SK-N-SH (cell line): ENCODE results near the gene AAMP. TPM values are rescaled to one million over a fixed set of nuclear protein-coding genes. Genes with fewer than 3 reads are reported as not detected.

Source experiments
- CTCF ChIA-PET: fragments of 300-600, 350-600 bp; formaldehyde crosslinking; extraction: SDS; loops from one replicate; lab custom pipeline; 2021; lab: Yijun Ruan, JAX
- POLR2A ChIA-PET: fragments of 350-600 bp; sonication (Branson Sonifier 250); formaldehyde crosslinking; extraction: SDS; loops from one replicate; lab custom pipeline; 2020; ENCODE audit warnings: antibody characterized with exemption, inconsistent platforms; lab: Yijun Ruan, JAX
- DNase-seq: peaks from one replicate; pipeline ENCODE4 v3.0.0; 2012
- H2AFZ ChIP-seq: fragments of 200-600 bp; sonication (generic); 2 replicates; pipeline ENCODE4 v1.8.1; 2016; ENCODE audit warnings: antibody characterized with exemption, mild to moderate bottlenecking, low read depth
- H3F3A ChIP-seq: fragments of 200-600 bp; sonication (generic); replicated peaks from 2 replicates; pipeline ENCODE3; 2016; ENCODE audit warnings: antibody characterized with exemption, mild to moderate bottlenecking; ENCODE audit not compliant: insufficient read depth
- H3K27ac ChIP-seq, 2 experiments: fragments of 200-500 bp in 1 of 2; fragments of 200-600 bp in 1 of 2; sonication (Bioruptor generic) in 1 of 2; sonication (generic), shearing (Covaris generic) in 1 of 2; 2 replicates each; pipeline versions ENCODE4 v1.5.1 to v1.6.1; 2014 to 2016; ENCODE audit warnings: low read depth in 2 of 2, inconsistent platforms in 1 of 2, low read length in 1 of 2, mild to moderate bottlenecking in 1 of 2, mixed read lengths in 1 of 2
- H3K27me3 ChIP-seq: fragments of 200-600 bp; sonication (generic), shearing (Covaris generic); 2 replicates; pipeline ENCODE4 v1.6.1; 2016; ENCODE audit warnings: mixed run types; ENCODE audit not compliant: insufficient read depth
- H3K36me3 ChIP-seq, 2 experiments: fragments of 200-500 bp in 1 of 2; fragments of 200-600 bp in 1 of 2; sonication (Bioruptor generic) in 1 of 2; sonication (generic) in 1 of 2; replicated peaks in 1 of 2; 2 replicates each; pipeline versions ENCODE3 to v1.5.1; 2014 to 2016; ENCODE audit warnings: low read length in 1 of 2, mild to moderate bottlenecking in 1 of 2; ENCODE audit not compliant: insufficient read depth in 2 of 2, control insufficient read depth in 1 of 2
- H3K4me1 ChIP-seq, 2 experiments: fragments of 200-500 bp in 1 of 2; fragments of 200-600 bp in 1 of 2; sonication (Bioruptor generic) in 1 of 2; sonication (generic), shearing (Covaris generic) in 1 of 2; 2 replicates each; pipeline versions ENCODE4 v1.5.1 to v1.6.1; 2014 to 2016; ENCODE audit warnings: low read depth in 1 of 2, low read length in 1 of 2, mixed run types in 1 of 2; ENCODE audit not compliant: insufficient read depth in 2 of 2, control insufficient read depth in 1 of 2
- H3K4me2 ChIP-seq: fragments of 200-600 bp; sonication (generic), shearing (Covaris generic); 2 replicates; pipeline ENCODE4 v1.6.1; 2017; ENCODE audit warnings: mixed run types
- H3K4me3 ChIP-seq, 2 experiments: fragments of 200-500 bp in 1 of 2; fragments of 200-600 bp in 1 of 2; sonication (Bioruptor generic) in 1 of 2; sonication (generic), shearing (Covaris generic) in 1 of 2; 2 replicates each; pipeline versions ENCODE4 v1.5.1 to v1.8.1; 2014 to 2016; ENCODE audit warnings: low read depth in 2 of 2, inconsistent platforms in 1 of 2, low read length in 1 of 2, mild to moderate bottlenecking in 1 of 2, mixed read lengths in 1 of 2, moderate library complexity in 1 of 2
- H3K79me2 ChIP-seq: fragments of 200-600 bp; sonication (generic); 2 replicates; pipeline ENCODE4 v1.8.1; 2017; ENCODE audit warnings: mild to moderate bottlenecking; ENCODE audit not compliant: insufficient read depth
- H3K9ac ChIP-seq: fragments of 200-600 bp; sonication (generic); 2 replicates; pipeline ENCODE4 v1.6.1; 2017; ENCODE audit warnings: mixed run types
- H3K9me2 ChIP-seq: fragments of 200-600 bp; sonication (generic); 2 replicates; pipeline ENCODE4 v1.6.1; 2017; ENCODE audit warnings: mixed run types
- H3K9me3 ChIP-seq: fragments of 200-600 bp; sonication (generic); 2 replicates; pipeline ENCODE4 v1.6.1; 2017; ENCODE audit warnings: mixed run types, mild to moderate bottlenecking, moderate library complexity
- H4K20me1 ChIP-seq: fragments of 200-600 bp; sonication (generic); 2 replicates; pipeline ENCODE4 v1.6.1; 2017; ENCODE audit warnings: mild to moderate bottlenecking, mixed run types; ENCODE audit not compliant: insufficient read depth
- CTCF ChIP-seq: fragments of 200-600 bp; sonication (generic); IDR thresholded peaks from 2 replicates; pipeline ENCODE4 v1.6.1; 2017; ENCODE audit warnings: antibody characterized with exemption, mild to moderate bottlenecking, moderate library complexity
- ELF1 ChIP-seq: IDR thresholded peaks from 2 replicates; pipeline ENCODE4 v1.4.0; 2012
- EP300 ChIP-seq, 2 experiments: IDR thresholded peaks; 2 replicates each; pipeline versions ENCODE4 v1.4.0 to v1.6.1; 2012; ENCODE audit warnings: borderline replicate concordance in 1 of 2, low read depth in 1 of 2, low read length in 1 of 2
- FOSL2 ChIP-seq: IDR thresholded peaks from 2 replicates; pipeline ENCODE4 v1.4.0; 2012; ENCODE audit warnings: low read depth, mild to moderate bottlenecking, moderate library complexity, borderline replicate concordance
- GATA2 ChIP-seq: sonication (generic); formaldehyde crosslinking; IDR thresholded peaks from 2 replicates; pipeline ENCODE4 v1.5.0; 2020; ENCODE audit warnings: mild to moderate bottlenecking, missing genetic modification reagents
- JUND ChIP-seq: IDR thresholded peaks from 2 replicates; pipeline ENCODE4 v1.4.0; 2012
- MEF2A ChIP-seq: IDR thresholded peaks from 2 replicates; pipeline ENCODE4 v1.4.0; 2012; ENCODE audit warnings: low read depth, borderline replicate concordance
- NFIC ChIP-seq: IDR thresholded peaks from 2 replicates; pipeline ENCODE4 v1.4.0; 2012; ENCODE audit warnings: borderline replicate concordance
- NRF1 ChIP-seq: IDR thresholded peaks from 2 replicates; pipeline ENCODE4 v1.6.1; 2012; ENCODE audit warnings: low read depth, mild to moderate bottlenecking, low read length
- PBX3 ChIP-seq: IDR thresholded peaks from 2 replicates; pipeline ENCODE4; 2012
- POLR2AphosphoS5 ChIP-seq: IDR thresholded peaks from 2 replicates; pipeline ENCODE4 v1.6.1; 2012; ENCODE audit warnings: low read depth, low read length
- REST ChIP-seq: IDR thresholded peaks from 2 replicates; pipeline ENCODE4 v1.6.1; 2012; ENCODE audit warnings: mild to moderate bottlenecking, low read depth, low read length, moderate library complexity
- RFX5 ChIP-seq: IDR thresholded peaks from 2 replicates; pipeline ENCODE4 v1.6.1; 2012; ENCODE audit warnings: mild to moderate bottlenecking, improper control_type of control experiment, low read length
- SMC3 ChIP-seq: IDR thresholded peaks from 2 replicates; pipeline ENCODE4 v1.6.1; 2012; ENCODE audit warnings: low read depth, low read length, improper control_type of control experiment
- TAF1 ChIP-seq: IDR thresholded peaks from 2 replicates; pipeline ENCODE4 v1.6.1; 2012; ENCODE audit warnings: low read depth, mild to moderate bottlenecking, low read length, moderate library complexity, borderline replicate concordance
- TCF12 ChIP-seq: IDR thresholded peaks from 2 replicates; pipeline ENCODE4 v1.4.0; 2012
- TEAD4 ChIP-seq: IDR thresholded peaks from 2 replicates; pipeline ENCODE4 v1.4.0; 2012; ENCODE audit warnings: mild to moderate bottlenecking, borderline replicate concordance; ENCODE audit not compliant: insufficient read depth
- YY1 ChIP-seq: IDR thresholded peaks from 2 replicates; pipeline ENCODE4 v1.4.0; 2012; ENCODE audit warnings: low read depth, mild to moderate bottlenecking
- WGBS: methylation state at CpG from one replicate; pipeline ENCODE4 v1.1.6; 2017; ENCODE audit warnings: low lambda C conversion rate; 5-methylcytosine and 5-hydroxymethylcytosine counted together
- polyA plus RNA-seq, 3 experiments: library from polyadenylated mRNA; depleted of rRNA; stranded (reverse); fragments of >200 nt; gene quantifications; 2 replicates each; pipeline ENCODE4 v1.2.3, GENCODE V29; 2012
- TF ChIP-seq, protein P1 (sequence below): IDR thresholded peaks from 2 replicates; pipeline ENCODE4 v1.4.0; 2012; ENCODE audit warnings: low read depth, borderline replicate concordance
- TF ChIP-seq, protein P2 (sequence below): fragments of 150-350 bp; IDR thresholded peaks from 2 replicates; pipeline ENCODE4 v1.6.1; 2016; ENCODE audit warnings: mild to moderate bottlenecking, low read depth, low read length

AAMP gene
- polyA plus RNA-seq, 1 of the 3 experiments (the other 2 are of a cell fraction): 276 TPM

DNA sequence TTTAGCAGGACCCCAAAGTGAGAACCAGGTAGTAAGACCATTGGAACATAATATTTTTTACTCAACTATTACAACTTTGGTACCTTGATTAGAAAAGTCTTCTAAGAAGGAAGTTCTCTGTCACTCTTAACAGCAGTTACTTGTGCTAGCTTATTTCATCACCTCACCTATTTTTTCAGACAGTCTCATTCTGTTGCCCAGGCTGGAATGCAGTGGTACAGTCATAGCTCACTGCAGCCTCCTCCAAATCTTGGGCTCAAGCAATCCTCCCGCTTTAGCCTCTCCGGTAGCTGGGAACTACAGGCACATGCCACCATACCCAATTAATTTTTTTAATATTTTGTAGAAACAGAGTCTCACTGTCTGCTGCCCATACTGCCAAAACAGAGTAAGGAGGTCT, 34.9 kb downstream of the AAMP start:
- H3K79me2 ChIP-seq: peaks cover 83% of the 10 kb centered on the region
- no peak overlapping the region for H3K4me3 ChIP-seq
- no peak overlapping the region for H3K27ac ChIP-seq
- TF ChIP-seq, protein P1, sequence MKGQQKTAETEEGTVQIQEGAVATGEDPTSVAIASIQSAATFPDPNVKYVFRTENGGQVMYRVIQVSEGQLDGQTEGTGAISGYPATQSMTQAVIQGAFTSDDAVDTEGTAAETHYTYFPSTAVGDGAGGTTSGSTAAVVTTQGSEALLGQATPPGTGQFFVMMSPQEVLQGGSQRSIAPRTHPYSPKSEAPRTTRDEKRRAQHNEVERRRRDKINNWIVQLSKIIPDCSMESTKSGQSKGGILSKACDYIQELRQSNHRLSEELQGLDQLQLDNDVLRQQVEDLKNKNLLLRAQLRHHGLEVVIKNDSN: no peak
- TF ChIP-seq NRF1 (no peak), NFIC (no peak), POLR2AphosphoS5 (no peak), YY1 (no peak), EP300 (IDR thresholded peaks at IDR 0.05; ENCODE audit: borderline replicate concordance in 1 of 2, low read depth in 1 of 2, low read length in 1 of 2) (no peak), ELF1 (no peak), MEF2A (no peak), FOSL2 (no peak), TCF12 (no peak), TAF1 (no peak), RFX5 (no peak), REST (no peak), JUND (no peak), CTCF (no peak), SMC3 (no peak), PBX3 (no peak), TEAD4 (no peak), GATA2 (CRISPR knock-in tag) (no peak)
- TF ChIP-seq, protein P2, sequence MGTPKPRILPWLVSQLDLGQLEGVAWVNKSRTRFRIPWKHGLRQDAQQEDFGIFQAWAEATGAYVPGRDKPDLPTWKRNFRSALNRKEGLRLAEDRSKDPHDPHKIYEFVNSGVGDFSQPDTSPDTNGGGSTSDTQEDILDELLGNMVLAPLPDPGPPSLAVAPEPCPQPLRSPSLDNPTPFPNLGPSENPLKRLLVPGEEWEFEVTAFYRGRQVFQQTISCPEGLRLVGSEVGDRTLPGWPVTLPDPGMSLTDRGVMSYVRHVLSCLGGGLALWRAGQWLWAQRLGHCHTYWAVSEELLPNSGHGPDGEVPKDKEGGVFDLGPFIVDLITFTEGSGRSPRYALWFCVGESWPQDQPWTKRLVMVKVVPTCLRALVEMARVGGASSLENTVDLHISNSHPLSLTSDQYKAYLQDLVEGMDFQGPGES: no peak
- no peaks in the 10 kb centered on the region for H3K9me2 ChIP-seq
- POLR2A ChIA-PET: no interaction called here
- no peak overlapping the region for H3K4me2 ChIP-seq
- CTCF ChIA-PET: interaction anchor here (0.6 to 1.4 kb wide), 2 partner anchors 37 to 53 kb away, joined by 3 read pairs; no protein-coding TSS in a partner anchor
- H3K27me3 ChIP-seq: no peaks in the 10 kb centered on the region
- H3K9ac ChIP-seq: no peak overlapping the region
- peaks cover 0 to 7% of the 10 kb centered on the region in 2 experiments; a peak in 2 of 4 replicates for H3K4me1 ChIP-seq
- DNase-seq: no peak
- H4K20me1 ChIP-seq: no peaks in the 10 kb centered on the region
- peaks cover 65 to 98% of the 10 kb centered on the region in 2 experiments for H3K36me3 ChIP-seq
- peaks cover 15% of the 10 kb centered on the region for H3F3A ChIP-seq
- H2AFZ ChIP-seq: no peak overlapping the region
- 97% methylated on average over 2 of the region's 2 CpGs for WGBS
- no peaks in the 10 kb centered on the region for H3K9me3 ChIP-seq
